ENCODE results near the gene BCOR.
A peak's percentile ranks its signal among the peaks of the same experiment; 100 is the strongest.

BCOR gene

GRCh38 chrX:40097141-40097503, 636 bp downstream of the BCOR start:
- no peak for DNase-seq

GRCh38 chrX:40096395-40097091, 1.2 kb downstream of the BCOR start:
- DNase-seq, result peak; percentile 68

DNA sequence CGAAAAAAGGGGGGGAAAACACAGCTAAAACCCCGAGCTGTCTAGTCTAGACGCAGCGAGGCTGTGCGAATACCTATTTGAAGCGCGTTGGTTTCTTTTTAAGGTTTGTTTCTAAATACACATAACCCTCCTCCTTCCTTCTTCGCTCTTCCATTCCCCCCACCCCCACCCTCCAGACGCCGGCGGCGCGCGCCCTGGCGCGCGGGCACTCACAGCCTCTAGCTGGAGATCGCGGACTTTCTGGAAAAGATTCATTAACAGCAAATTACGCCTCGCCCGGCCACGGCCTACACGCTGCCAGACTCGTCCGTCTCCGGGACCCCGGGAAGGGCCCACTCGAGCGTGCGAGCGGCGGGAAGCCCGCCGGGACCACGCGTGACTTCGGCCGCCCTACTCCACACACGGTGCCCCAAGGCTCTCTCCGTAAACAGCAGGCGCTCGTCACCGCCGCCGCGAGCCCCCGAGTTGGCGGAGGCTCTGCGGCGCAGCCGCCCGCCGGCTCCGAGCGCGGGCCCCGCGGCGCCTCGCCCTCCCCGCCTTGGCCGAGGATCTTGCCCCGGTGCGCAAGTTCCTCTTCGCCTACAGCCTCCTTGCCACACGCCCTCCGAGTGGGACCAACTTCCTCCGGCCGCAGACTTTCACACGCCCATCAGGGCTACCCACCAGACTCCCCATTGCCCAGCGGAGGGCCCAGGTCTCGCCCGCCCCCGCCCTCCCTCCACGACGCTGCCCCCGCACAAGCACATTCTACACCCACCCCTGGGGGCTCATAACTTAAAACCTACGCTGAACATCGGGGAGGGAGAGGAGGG, 2.0 kb downstream of the BCOR start:
- DNase-seq, result no peak

- no peak for DNase-seq
Observed at GRCh38 chrX:40094900-40095582, 2.7 kb downstream of the BCOR start.

DNA sequence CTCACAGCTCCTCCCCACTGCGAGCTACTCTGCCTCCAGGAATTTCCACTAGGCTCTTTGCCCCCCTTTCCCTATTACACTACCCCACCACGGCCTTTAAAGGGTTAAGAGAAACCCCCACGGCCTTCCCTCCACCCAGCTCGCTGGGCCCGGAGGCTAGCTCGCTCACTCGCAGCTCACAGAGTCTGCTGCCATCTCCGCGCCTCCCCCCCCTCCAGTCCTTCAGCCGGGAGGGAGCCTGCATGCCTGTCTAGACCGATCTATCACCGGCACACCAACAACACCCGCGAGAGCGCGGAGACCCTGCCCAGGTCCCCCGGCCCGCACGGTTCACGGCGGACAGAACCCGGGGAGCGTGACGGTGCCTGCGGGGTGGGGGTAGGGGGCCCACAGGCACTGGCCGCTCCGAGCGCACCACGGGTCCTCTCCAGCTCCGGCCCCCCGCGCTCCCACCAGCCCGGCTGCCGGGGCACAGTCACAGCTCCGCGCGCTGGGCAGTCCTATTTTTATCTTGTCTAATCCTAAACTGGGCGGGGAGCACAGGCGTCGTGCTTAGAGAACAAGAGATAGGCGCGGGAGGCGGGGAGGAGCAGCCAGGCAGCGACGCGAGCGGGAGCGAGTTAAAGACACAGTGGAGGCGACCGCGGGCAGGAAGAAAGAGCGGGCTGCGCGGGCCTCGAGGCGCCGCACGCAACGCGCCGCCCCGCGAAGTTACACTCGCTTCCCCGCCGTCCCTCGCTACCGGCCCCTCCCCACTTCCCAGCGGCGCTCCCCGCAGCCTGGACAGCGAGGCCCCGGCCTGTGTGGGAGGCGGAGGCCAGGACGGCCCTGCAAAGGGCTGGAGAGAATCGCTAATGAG, 3.5 kb downstream of the BCOR start:
- DNase-seq, result no peak

GRCh38 chrX:40093586-40093985, 4.2 kb downstream of the BCOR start:
- no peak for DNase-seq

DNA sequence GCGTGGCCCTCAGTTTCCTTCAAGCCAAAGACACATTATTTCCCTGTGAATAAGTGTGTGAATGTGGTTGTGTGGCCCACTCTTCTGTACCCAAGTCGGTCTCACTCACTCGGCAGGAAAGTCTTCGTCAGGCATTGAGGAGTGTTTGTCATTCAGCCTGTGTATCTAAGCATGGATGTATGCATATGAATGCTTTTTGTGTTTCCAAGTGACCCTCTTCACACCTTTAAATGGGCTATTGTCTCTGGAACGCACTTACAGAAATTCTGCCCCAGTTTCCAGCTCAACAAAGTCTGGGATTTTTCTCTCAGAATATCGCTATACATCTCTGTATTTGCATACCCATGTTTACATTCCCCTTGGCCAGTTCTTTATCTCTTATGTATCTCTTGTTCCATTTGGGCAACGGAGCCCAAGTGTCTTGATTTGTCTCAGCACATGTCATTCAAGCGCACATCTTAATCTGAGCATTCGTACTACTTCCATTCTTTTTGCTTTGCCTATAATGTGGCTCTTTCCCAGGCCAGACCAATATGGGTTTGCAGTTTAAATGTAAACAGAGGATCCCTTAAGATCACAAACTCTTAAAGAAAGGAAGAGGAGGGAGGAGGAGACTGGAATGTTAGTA, 4.8 kb downstream of the BCOR start:
- no peak for DNase-seq

DNA sequence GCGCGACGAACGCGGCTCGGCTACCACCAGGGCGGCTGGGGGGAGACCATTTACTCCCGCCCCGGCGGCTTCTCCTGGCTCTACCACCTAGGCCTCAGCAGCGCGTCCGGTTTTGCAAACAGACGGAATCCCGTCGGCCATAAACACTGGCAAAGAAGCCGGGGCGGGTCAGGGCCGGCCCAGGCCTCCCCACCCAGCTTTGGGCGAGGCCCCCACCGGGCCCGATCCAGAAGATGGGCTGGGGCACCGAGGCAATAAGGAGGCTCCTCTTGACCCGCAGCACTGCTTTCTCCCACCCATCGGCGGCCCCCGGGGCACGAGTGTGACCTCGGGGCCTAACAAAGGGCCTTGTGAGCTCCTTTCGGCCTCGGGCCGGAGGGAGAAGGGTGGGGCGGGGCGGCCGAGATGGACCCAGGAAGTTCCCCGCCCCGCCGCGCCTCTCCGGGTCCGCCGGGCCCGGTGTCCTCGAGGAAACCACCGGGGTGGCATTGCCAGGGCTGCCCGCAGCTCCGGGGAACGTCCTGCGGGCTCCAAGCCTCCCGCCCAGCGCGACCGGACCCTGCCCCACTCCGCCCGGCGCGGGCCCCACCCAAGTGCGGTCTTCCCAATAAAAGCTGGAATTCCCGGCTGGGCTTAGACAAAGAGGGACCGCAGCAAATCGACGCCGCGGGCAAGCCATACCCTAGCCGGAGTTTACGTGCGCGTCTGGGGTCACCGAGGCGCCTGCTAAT, 5.9 kb downstream of the BCOR start:
- DNase-seq, result no peak

DNA sequence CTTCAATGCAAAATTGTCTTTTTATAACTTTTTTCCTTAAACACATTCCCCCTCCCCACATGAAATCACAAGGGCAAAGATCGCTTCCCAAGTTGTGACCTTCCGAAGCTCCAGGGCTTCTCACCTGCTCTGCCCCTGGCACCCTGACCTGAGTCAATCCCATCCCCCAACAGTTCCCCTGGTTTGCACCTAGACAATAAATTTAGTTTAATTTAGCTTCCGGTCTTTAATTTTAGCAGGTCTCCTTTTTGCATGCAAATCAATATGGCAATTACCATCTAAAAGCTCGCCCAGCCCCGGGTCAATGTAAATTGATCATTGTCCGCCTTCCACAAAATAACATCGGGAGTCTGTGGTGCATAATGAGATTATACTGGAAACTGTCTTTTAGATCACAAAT, 6.8 kb downstream of the BCOR start:
- no peak for DNase-seq

GRCh38 chrX:40090050-40090804, 7.5 kb downstream of the BCOR start:
- no peak for DNase-seq

DNA sequence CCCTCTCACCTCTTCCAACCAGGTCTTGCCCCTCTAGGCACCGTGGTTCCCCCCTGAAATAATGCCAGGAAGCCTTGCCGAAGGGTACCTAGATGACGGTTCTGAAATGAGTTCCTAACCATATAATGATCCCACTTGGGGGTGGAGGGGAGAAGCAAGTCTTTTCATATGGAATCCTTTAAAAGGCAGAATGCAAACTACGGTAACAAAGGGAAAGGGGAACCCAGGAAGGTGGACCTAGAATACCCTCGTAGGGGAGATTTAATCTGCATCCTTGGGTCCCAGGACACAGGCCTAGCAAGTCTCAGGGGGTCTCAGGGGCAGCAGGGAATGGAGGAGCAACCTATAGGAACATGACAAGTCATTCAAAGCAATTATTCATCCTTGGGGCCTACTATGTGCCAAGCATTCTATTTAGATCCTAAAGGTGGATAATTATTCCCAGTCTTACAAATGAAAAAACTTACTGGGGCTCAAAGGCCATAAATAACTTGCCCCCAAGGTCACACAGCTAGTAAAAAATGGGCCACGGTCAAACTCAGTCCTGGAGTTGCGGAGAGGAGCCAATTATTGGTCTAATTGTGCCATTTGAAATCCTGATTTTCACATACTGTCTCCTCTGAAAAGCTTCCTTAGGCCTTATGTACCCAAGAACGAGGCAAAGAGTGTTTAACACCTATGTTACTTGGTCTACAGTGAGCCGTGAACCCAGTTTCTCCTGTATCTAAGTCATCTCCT, 8.8 kb downstream of the BCOR start:
- no peak for DNase-seq

GRCh38 chrX:40088299-40088625, 9.5 kb downstream of the BCOR start:
- no peak for DNase-seq

DNA sequence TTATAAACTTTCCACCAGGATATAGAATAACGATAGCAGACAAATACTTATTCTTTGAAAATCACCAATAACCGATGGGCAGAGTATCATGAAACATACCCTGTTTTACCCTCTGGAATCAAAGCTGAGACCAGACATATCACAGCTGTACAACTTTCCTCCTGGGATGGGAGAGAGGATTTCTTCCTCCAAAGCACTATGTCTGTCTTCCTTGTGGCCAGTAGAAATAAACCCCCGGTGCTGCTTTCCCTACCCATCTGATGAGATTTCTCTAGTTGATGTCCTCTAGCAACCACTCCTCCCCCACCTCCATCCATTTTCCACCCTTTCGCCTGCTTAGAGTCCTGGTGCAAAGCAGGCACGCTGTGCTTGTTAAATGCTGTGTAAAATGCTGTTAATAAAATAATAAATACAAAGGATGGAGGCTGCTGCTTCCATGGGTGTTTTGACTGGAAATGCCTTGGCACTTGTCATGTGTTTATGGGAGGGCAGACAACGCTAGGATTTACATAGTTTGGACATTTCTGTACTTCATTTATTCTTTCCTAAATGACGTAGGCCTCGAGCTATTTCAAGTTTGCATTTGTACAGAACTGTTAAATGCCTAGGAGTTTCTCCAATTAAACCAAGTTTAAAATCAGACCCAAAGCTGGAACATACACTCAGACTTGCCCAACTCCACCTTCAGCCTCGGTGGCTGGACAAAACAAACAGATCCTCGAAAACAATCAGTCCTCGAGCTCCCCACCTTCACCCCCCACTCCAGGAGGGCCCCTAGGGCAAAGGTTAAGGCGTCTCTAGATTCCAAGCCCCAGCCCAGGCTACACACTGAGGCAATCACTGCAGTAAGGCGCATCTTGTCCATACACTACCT, 10.1 kb downstream of the BCOR start:
- DNase-seq, result no peak

GRCh38 chrX:40086569-40087335, 11.0 kb downstream of the BCOR start:
- DNase-seq, result no peak

GRCh38 chrX:40085714-40086113, 12.0 kb downstream of the BCOR start:
- no peak for DNase-seq

DNA sequence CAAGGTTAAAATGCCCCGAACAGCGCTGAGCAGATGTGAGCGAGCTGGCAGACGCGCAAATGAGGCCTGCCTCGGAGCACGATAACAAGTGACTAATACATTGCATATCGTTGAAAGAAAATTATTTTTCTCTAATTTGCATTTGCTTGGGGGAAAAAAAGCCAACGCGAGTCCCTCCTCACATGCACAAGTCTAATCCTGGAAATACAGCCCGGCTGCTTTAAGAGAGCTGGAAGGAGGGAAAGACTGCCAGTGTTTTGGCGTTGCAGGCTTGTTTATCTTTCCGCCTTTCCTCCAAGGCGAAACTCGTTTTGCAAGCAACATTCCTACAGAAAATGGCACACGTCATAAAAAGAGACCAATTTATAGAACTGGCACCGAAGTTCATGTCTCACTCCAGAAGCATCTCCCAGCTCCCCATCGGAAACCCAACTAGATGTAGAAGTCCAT, 12.6 kb downstream of the BCOR start:
- no peak for DNase-seq

DNA sequence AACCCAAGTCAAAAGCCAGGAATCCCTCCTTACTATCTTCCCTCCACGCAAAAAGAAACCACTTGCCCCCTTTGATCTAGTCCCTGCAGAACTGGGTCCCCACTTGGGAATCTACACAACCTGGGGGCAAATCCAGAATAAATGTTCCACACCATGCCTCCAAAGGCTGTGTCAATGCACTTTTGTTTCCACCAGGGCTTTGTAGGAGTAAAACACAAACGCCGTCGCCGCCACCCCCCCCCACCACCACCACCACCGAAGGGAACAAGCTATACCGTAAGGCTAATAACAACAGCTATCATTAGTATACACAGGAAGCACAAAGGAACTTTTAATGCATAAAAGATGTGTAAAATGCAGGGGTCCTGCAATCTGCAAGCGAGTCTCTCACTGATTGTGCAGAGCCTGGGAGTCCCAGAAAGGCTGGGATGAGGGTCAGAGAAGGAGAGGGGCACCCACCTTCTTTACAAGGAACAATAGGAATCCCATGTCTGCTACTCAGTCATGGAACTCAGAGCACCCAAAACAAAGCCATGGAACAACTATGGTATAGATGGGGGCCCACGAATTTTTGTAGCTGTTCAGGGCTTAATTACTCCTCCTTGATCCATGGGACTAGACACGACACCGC, 13.2 kb downstream of the BCOR start:
- no peak for DNase-seq

- DNase-seq, result no peak
Observed at GRCh38 chrX:40083979-40084359, 13.8 kb downstream of the BCOR start.

Data from T-helper 9 cell (primary cell).